Neural cell (in vitro differentiated cells): ENCODE results near the gene COX11. TPM values are rescaled to one million over a fixed set of nuclear protein-coding genes. Genes with fewer than 3 reads are reported as not detected.

Experiments
- H2AFZ ChIP-seq: fragments of 200-600, 300-800 bp; sonication (generic), shearing (Covaris generic); 2 replicates; pipeline ENCODE4 v1.6.0; 2014; ENCODE audit warnings: low read depth, mild to moderate bottlenecking, antibody characterized with exemption, low read length, moderate library complexity
- H3F3A ChIP-seq: fragments of 200-600 bp; shearing (Covaris generic); 2 replicates; pipeline ENCODE4 v1.6.1; 2016; ENCODE audit warnings: mild to moderate bottlenecking, moderate library complexity, mixed read lengths, antibody characterized with exemption, low read length; ENCODE audit not compliant: insufficient read depth, poor library complexity, severe bottlenecking
- H3K27ac ChIP-seq: fragments of 200-600, 300-800 bp; sonication (generic), shearing (Covaris generic); 2 replicates; pipeline ENCODE4 v1.5.1; 2014; ENCODE audit warnings: mild to moderate bottlenecking, low read length, moderate library complexity
- H3K27me3 ChIP-seq: fragments of 300-800, 200-600 bp; sonication (generic), shearing (Covaris generic); 2 replicates; pipeline ENCODE4 v1.6.0; 2014; ENCODE audit warnings: mild to moderate bottlenecking, low read depth, low read length, moderate library complexity; ENCODE audit not compliant: insufficient read depth
- H3K36me3 ChIP-seq: fragments of 300-800, 200-600 bp; sonication (generic), shearing (Covaris generic); 2 replicates; pipeline ENCODE4 v1.5.1; 2014; ENCODE audit warnings: mild to moderate bottlenecking, antibody characterized with exemption, low read length, moderate library complexity; ENCODE audit not compliant: insufficient read depth
- H3K4me2 ChIP-seq: fragments of 300-800, 200-600 bp; sonication (generic), shearing (Covaris generic); 2 replicates; pipeline ENCODE4 v1.6.0; 2014; ENCODE audit warnings: mild to moderate bottlenecking, low read length
- H3K4me3 ChIP-seq: fragments of 300-800, 200-600 bp; sonication (generic), shearing (Covaris generic); 2 replicates; pipeline ENCODE4 v1.5.1; 2014; ENCODE audit warnings: mild to moderate bottlenecking, low read length, moderate library complexity
- H3K79me2 ChIP-seq: fragments of 200-600 bp; shearing (Covaris generic); replicated peaks from 2 replicates; pipeline ENCODE4 v1.6.0; 2014; ENCODE audit warnings: mild to moderate bottlenecking, low read length, moderate library complexity; ENCODE audit not compliant: insufficient read depth
- H3K9ac ChIP-seq: fragments of 300-800, 200-600 bp; sonication (generic), shearing (Covaris generic); 2 replicates; pipeline ENCODE4 v1.6.1; 2016; ENCODE audit warnings: mild to moderate bottlenecking, low read length, mixed read lengths
- H3K9me2 ChIP-seq: fragments of 200-600 bp; shearing (Covaris generic); 2 replicates; pipeline ENCODE4 v1.6.1; 2016; ENCODE audit warnings: mild to moderate bottlenecking, low read length, mixed read lengths; ENCODE audit not compliant: insufficient read depth
- H3K9me3 ChIP-seq: fragments of 200-600, 300-800 bp; sonication (generic), shearing (Covaris generic); 2 replicates; pipeline ENCODE4 v1.6.1; 2016; ENCODE audit warnings: mild to moderate bottlenecking, mixed run types, low read length, moderate library complexity, mixed read lengths
- H4K20me1 ChIP-seq: fragments of 200-600 bp; shearing (Covaris generic); 2 replicates; pipeline ENCODE4 v1.6.1; 2016; ENCODE audit warnings: mild to moderate bottlenecking, mixed run types; ENCODE audit not compliant: insufficient read depth
- CTCF ChIP-seq: fragments of 450-650 bp; IDR thresholded peaks from 2 replicates; pipeline ENCODE4 v1.5.1; 2014; ENCODE audit warnings: antibody characterized with exemption, mild to moderate bottlenecking, moderate library complexity; ENCODE audit not compliant: poor library complexity, severe bottlenecking
- EP300 ChIP-seq: fragments of 450-650 bp; conservative IDR thresholded peaks from 2 replicates; pipeline ENCODE4 v1.6.1; 2014; ENCODE audit warnings: antibody characterized with exemption, mild to moderate bottlenecking, moderate library complexity; ENCODE audit not compliant: poor library complexity, severe bottlenecking
- EZH2 ChIP-seq: fragments of 200-600, 300-800 bp; shearing (Covaris generic), sonication (generic); IDR thresholded peaks from 2 replicates; pipeline ENCODE4 v1.6.1; 2014; ENCODE audit warnings: antibody characterized with exemption, low read length, borderline replicate concordance, mild to moderate bottlenecking; ENCODE audit not compliant: insufficient read depth, poor library complexity, severe bottlenecking
- MXI1 ChIP-seq: fragments of 450-650 bp; conservative IDR thresholded peaks from 2 replicates; pipeline ENCODE4 v1.6.1; 2014; ENCODE audit warnings: antibody characterized with exemption, mild to moderate bottlenecking; ENCODE audit not compliant: poor library complexity, severe bottlenecking
- POLR2AphosphoS5 ChIP-seq: IDR thresholded peaks from 2 replicates; pipeline ENCODE4 v1.6.1; 2012
- RAD21 ChIP-seq: fragments of 450-650 bp; conservative IDR thresholded peaks from 2 replicates; pipeline ENCODE4 v1.6.1; 2014; ENCODE audit warnings: antibody characterized with exemption, mild to moderate bottlenecking, moderate library complexity
- REST ChIP-seq: IDR thresholded peaks from 2 replicates; pipeline ENCODE4 v1.6.1; 2012; ENCODE audit warnings: borderline replicate concordance
- SMC3 ChIP-seq: fragments of 450-650 bp; conservative IDR thresholded peaks from 2 replicates; pipeline ENCODE4 v1.6.1; 2014; ENCODE audit warnings: antibody characterized with exemption, mild to moderate bottlenecking, moderate library complexity; ENCODE audit not compliant: poor library complexity
- TAF1 ChIP-seq: IDR thresholded peaks from 2 replicates; pipeline ENCODE4 v1.6.1; 2012; ENCODE audit warnings: low read depth
- polyA plus RNA-seq: library from polyadenylated mRNA; depleted of rRNA; stranded (reverse); fragments of >200 nt; gene quantifications from 2 replicates; pipeline ENCODE4 v1.2.3, GENCODE V29; 2014

The COX11 gene
- polyA plus RNA-seq, 1 donor from 2014 or later: 155 TPM

GRCh38 chr17:54950116-54950515, 18.3 kb downstream of the COX11 start:
- Histone ChIP-seq H3K36me3 (peaks cover 4% of the 10 kb centered on the region), H3K9ac (no peak overlapping the region), H3K9me2 (no peaks in the 10 kb centered on the region), H3K27ac (no peak overlapping the region), H3K27me3 (no peaks in the 10 kb centered on the region), H3K4me2 (no peak overlapping the region), H4K20me1 (no peaks in the 10 kb centered on the region), H2AFZ (no peak overlapping the region), H3K79me2 (no peaks in the 10 kb centered on the region), H3K9me3 (no peaks in the 10 kb centered on the region), H3F3A (no peaks in the 10 kb centered on the region), H3K4me3 (no peak overlapping the region)
- TF ChIP-seq EP300 (no peak), CTCF (no peak), POLR2AphosphoS5 (no peak), RAD21 (no peak), TAF1 (no peak), MXI1 (no peak), REST (no peak), EZH2 (no peak), SMC3 (no peak)

GRCh38 chr17:54948380-54948779, 20.1 kb downstream of the COX11 start:
- H3K36me3 ChIP-seq: no peaks in the 10 kb centered on the region
- no peaks in the 10 kb centered on the region for H3K9me3 ChIP-seq
- no peaks in the 10 kb centered on the region for H3K79me2 ChIP-seq
- no peak overlapping the region for H2AFZ ChIP-seq
- TF ChIP-seq REST (no peak), RAD21 (no peak), TAF1 (no peak), SMC3 (no peak), POLR2AphosphoS5 (no peak), MXI1 (no peak), EP300 (no peak), EZH2 (no peak), CTCF (no peak)
- H3K27me3 ChIP-seq: no peaks in the 10 kb centered on the region
- H3K4me2 ChIP-seq: no peak overlapping the region
- no peak overlapping the region for H3K4me3 ChIP-seq
- H3K27ac ChIP-seq: no peak overlapping the region
- H3K9me2 ChIP-seq: no peaks in the 10 kb centered on the region
- no peaks in the 10 kb centered on the region for H4K20me1 ChIP-seq
- H3F3A ChIP-seq: no peaks in the 10 kb centered on the region
- H3K9ac ChIP-seq: no peak overlapping the region
